HepG2 (cell line): ENCODE data around the gene SCN9A. TPM values are rescaled to one million over a fixed set of nuclear protein-coding genes. Genes with fewer than 3 reads are reported as not detected.

ENCODE experiments used
- ARID4A ChIP-seq: sonication (generic); formaldehyde crosslinking; IDR thresholded peaks from 2 replicates; pipeline ENCODE4 v1.5.0; 2020; ENCODE audit warnings: mild to moderate bottlenecking, missing genetic modification reagents, borderline replicate concordance
- ATF1 ChIP-seq: IDR thresholded peaks from 2 replicates; pipeline ENCODE4 v1.6.1; 2016; ENCODE audit warnings: mild to moderate bottlenecking, control low read depth
- CBX2 ChIP-seq, 2 experiments: fragments of 200-600 bp in 1 of 2; sonication (generic); formaldehyde crosslinking in 1 of 2; IDR thresholded peaks; 2 replicates each; pipeline versions ENCODE4 v1.7.0 to v1.8.1; 2018 to 2022; ENCODE audit warnings: low read depth in 2 of 2, low read length in 1 of 2, mild to moderate bottlenecking in 1 of 2, missing genetic modification reagents in 1 of 2
- HOXD1 ChIP-seq: sonication (generic); formaldehyde crosslinking; IDR thresholded peaks from 2 replicates; pipeline ENCODE4 v1.5.0; 2020; ENCODE audit warnings: missing genetic modification reagents
- KLF6 ChIP-seq: IDR thresholded peaks from 2 replicates; pipeline ENCODE4 v1.8.0; 2016; ENCODE audit warnings: missing biosample characterization, missing genetic modification reagents
- MIXL1 ChIP-seq: IDR thresholded peaks from 2 replicates; pipeline ENCODE4 v1.6.1; 2016
- PAF1 ChIP-seq: IDR thresholded peaks from 2 replicates; pipeline ENCODE4 v1.6.1; 2016; ENCODE audit warnings: missing genetic modification reagents, missing compliant biosample characterization
- RFXANK ChIP-seq: IDR thresholded peaks from 2 replicates; pipeline ENCODE4 v1.6.1; 2016
- SCMH1 ChIP-seq: sonication (generic); formaldehyde crosslinking; IDR thresholded peaks from 2 replicates; pipeline ENCODE4 v1.9.0; 2021; ENCODE audit warnings: missing genetic modification reagents, mild to moderate bottlenecking, borderline replicate concordance
- THRA ChIP-seq: sonication (generic); formaldehyde crosslinking; IDR thresholded peaks from 2 replicates; pipeline ENCODE4 v1.4.0; 2020; ENCODE audit warnings: missing genetic modification reagents, borderline replicate concordance
- YEATS4 ChIP-seq: sonication (generic); formaldehyde crosslinking; IDR thresholded peaks from 2 replicates; pipeline ENCODE4 v1.4.0; 2020; ENCODE audit warnings: missing genetic modification reagents, borderline replicate concordance
- ZBTB44 ChIP-seq: sonication (generic); formaldehyde crosslinking; IDR thresholded peaks from 2 replicates; pipeline ENCODE4 v1.4.0; 2020; ENCODE audit warnings: missing genetic modification reagents
- ZFP90 ChIP-seq: sonication (generic); formaldehyde crosslinking; IDR thresholded peaks from 2 replicates; pipeline ENCODE4 v1.8.0; 2022; ENCODE audit warnings: missing genetic modification reagents, mild to moderate bottlenecking, inconsistent platforms, borderline replicate concordance
- ZNF362 ChIP-seq: sonication (generic); formaldehyde crosslinking; IDR thresholded peaks from 2 replicates; pipeline ENCODE4 v1.4.0; 2020; ENCODE audit warnings: missing genetic modification reagents, mild to moderate bottlenecking, borderline replicate concordance
- ZNF503 ChIP-seq: sonication (generic); formaldehyde crosslinking; IDR thresholded peaks from 2 replicates; pipeline ENCODE4 v1.4.0; 2020; ENCODE audit warnings: missing genetic modification reagents
- ZNF678 ChIP-seq: sonication (generic); formaldehyde crosslinking; IDR thresholded peaks from 2 replicates; pipeline ENCODE4 v1.4.0; 2020; ENCODE audit warnings: mild to moderate bottlenecking, missing genetic modification reagents
- ZNF788 ChIP-seq: sonication (generic); formaldehyde crosslinking; IDR thresholded peaks from 2 replicates; pipeline ENCODE4 v1.5.0; 2020; ENCODE audit warnings: mild to moderate bottlenecking, missing genetic modification reagents, borderline replicate concordance
- ZSCAN12 ChIP-seq: sonication (generic); formaldehyde crosslinking; IDR thresholded peaks from 2 replicates; pipeline ENCODE4 v1.9.0; 2021; ENCODE audit warnings: mild to moderate bottlenecking, missing genetic modification reagents
- polyA plus RNA-seq, 8 experiments: library from polyadenylated mRNA; depleted of rRNA in 3 of 8; stranded (reverse) in 7 of 8; unstranded in 1 of 8; fragments of >200 nt; fragmentation: Illumina TruSeq in 4 of 8; extraction: Trizol in 4 of 8; gene quantifications; 2 replicates each; pipeline versions ENCODE4 v1.2.1 to v1.2.3, GENCODE V29; 2011 to 2016; ENCODE audit warnings: low read depth in 4 of 8, missing spikeins in 1 of 8, mixed read lengths in 1 of 8; ENCODE audit not compliant: insufficient read depth in 1 of 8
- total RNA-seq, 5 experiments: library from RNA; depleted of rRNA; stranded (reverse); fragments of >200 nt; fragmentation: Illumina TruSeq; extraction: Trizol; gene quantifications; 2 replicates each; pipeline ENCODE4 v1.2.3, GENCODE V29; 2016; ENCODE audit warnings: low read depth in 1 of 5

Gene SCN9A
- total and polyA plus RNA-seq, 2 of the 13 experiments (the other 11 are each of a cell fraction or from before 2014, with no cell fraction given): 15.3 to 24.3 TPM

GRCh38 chr2:166230024-166230723 lies 145.6 kb downstream of the SCN9A start (continued):
- TF ChIP-seq ARID4A (CRISPR knock-in tag) (peak; percentile 59; the same call in 1 of the 2 replicates), HOXD1 (CRISPR knock-in tag) (peak; percentile 67; the same call in 1 of the 2 replicates), SCMH1 (CRISPR knock-in tag) (no peak), ATF1 (peak; percentile 82), ZSCAN12 (CRISPR knock-in tag) (no peak), ZNF788 (peak; percentile 75; the same call in 1 of the 2 replicates), ZNF503 (CRISPR knock-in tag) (0 out of 2 replicates have a peak, but pooled peaks have one; percentile 77), THRA (CRISPR knock-in tag) (peak; percentile 100), RFXANK (CRISPR knock-in tag) (peak; percentile 36; the same call in 1 of the 2 replicates), ZNF362 (CRISPR knock-in tag) (peak; percentile 68; the same call in 1 of the 2 replicates), ZNF678 (no peak), KLF6 (no peak; the same call in none of the 2 replicates), ZFP90 (CRISPR knock-in tag) (no peak), ZBTB44 (CRISPR knock-in tag) (no peak), CBX2 (IDR thresholded peaks at IDR 0.05; ENCODE audit: low read depth, low read length) (no peak), CBX2 (CRISPR knock-in tag; IDR thresholded peaks at IDR 0.05; ENCODE audit: low read depth) (no peak), PAF1 (no peak), YEATS4 (CRISPR knock-in tag) (peak; percentile 55; the same call in 1 of the 2 replicates), MIXL1 (CRISPR knock-in tag) (no peak; the same call in 1 of the 2 replicates)
